ENCODE measurements around the gene YIPF5.

The YIPF5 gene

DNA sequence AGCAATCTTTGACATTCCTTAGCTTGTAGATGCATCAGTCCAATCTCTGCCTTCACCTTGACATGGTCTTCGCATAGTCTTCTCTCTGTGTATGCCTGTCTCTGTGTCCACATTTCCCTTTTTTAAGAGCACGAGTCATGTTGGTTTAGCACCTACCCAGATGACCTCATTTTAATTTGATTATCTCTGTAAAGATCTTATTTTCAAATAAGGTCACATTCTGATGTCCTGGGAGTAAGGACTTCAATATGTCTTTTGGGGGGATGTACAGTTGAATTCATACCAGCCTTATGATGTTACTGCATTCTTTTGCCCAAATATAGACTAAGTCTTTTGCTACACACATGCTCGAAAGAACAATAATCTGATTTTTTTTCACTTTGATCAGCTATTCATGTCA lies 7.1 kb upstream of the YIPF5 start:
- DNase-seq, result no peak

DNA sequence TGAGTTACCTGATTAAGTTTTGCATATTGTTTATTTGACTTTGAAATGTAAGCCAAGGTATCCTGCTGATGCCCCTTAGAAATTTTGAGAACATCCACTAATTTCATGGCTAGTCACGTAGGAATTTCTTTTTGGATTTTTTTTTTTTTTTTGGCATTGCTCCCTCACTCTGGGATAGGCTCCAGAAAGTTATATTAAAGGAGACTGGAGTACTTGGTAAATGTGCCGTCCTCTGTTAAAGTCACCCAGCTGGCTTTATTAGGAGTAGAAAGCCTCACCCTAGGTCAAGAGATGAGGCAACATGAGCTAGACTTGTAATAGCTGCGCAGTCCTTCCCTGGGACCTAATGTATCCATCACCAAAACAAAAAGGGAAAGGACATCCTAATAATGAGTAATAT lies 3.3 kb upstream of the YIPF5 start:
- DNase-seq, result no peak

DNA sequence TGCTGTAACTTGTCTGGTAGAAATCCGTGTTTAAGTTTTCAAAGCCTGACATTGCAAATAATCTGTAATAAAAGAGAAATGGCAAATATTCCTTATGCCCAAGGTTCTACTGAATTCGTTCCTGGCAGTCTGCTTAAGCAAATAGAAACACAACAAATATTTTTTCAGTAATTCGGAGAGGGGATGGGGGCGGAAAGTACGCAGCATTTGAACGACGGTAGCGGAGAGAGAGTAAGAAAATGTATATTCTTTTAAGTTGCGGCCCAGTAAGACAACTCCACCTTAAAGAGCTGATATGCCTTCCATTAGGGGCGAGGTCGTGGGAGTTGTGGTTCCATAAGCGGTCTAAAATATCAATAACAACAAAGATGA lies 569 bp downstream of the YIPF5 start:
- no peak for DNase-seq

DNA sequence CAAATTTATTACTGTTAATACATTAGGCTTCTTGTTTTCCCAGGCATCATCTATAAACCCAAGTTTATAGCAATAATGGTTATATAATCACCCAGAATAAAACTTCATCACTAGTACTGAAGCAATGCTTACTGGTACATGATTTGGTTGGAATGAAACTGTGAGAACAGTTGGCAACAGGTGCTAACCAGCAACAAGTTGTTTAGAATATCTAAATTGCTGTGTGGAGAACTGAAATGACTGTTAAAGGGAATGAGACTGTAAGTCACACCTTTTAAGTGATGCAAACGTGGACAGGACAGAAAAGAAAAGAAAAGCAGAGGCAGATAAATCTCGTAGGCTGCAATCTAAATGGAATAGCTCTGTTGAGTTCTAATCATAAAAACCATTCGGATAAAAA lies 2.5 kb downstream of the YIPF5 start:
- no peak for DNase-seq

DNA sequence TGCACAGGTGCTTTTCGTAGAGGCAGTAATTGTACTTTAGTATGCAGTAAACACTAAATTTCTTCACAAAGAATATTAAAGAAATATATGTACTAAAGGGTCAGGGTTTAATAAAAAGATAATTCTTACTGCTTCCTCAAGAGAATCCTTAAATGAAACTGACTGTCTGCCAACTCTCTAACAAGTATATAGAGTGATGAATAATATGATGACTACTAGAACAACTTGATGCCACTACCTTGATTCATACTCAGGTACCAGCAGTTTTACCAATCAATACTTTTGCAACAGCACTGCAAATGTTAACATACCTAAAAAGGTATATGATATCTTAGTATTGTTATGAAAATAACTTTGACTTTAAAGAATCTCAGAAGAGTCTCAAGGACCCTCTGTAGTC lies 3.8 kb downstream of the YIPF5 start:
- no peak for DNase-seq

DNA sequence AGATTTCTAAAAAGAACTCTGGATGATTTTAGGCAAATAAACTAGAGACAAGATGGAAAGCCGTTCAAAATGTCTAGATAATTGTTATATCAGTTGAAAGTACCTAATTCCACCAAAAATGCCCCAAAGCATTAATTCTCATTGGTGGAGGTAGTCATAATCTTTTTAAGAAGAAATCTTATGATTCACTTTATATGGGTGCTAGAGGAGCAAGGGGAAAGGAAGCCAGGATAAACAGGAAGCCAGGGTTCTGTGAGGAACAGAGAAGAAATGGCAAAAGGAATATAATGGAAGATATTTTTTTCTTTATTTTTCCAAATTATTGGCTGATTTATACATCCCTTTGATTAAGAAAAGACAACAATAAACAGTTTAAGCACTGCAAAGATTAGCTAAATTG lies 7.8 kb downstream of the YIPF5 start:
- no peak for DNase-seq

DNA sequence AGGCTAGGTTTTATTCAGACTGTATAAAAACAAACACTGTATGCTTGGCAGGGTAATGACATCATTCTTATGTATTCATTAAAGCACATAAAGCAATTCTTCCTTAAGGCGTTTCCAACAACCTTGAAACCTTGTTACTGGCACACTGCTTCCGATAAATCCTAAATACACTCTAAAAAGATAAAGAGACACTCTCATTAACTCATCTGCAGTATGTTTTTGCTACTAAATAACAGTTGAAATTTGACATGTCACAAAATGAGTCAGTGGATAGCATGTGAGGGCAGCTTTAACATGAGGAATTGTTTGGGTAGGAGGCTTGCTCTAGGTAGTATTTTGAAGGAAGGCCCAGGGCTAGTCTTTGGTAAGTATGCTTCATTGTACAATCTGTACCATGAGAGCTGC lies 13.7 kb downstream of the YIPF5 start:
- no peak for DNase-seq

DNA sequence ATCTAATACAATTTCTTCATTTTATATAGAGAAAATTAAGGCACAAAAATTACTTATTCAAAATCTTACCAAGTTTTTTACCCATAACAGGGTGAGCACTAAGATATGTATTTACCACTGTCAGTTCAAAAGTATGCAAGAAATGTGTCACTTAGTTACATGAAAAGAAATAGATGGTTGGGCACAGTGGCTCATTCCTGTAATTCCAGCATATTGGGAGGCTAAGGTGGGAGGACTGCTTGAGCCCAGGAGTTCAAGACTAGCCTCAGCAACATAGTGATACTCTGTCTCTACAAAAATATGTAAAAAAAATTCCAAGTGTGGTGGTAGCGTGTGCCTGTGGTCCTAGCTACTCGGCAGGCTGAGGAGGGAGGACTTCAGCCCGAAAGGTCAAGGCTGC lies 19.4 kb downstream of the YIPF5 start:
- DNase-seq, result no peak

DNA sequence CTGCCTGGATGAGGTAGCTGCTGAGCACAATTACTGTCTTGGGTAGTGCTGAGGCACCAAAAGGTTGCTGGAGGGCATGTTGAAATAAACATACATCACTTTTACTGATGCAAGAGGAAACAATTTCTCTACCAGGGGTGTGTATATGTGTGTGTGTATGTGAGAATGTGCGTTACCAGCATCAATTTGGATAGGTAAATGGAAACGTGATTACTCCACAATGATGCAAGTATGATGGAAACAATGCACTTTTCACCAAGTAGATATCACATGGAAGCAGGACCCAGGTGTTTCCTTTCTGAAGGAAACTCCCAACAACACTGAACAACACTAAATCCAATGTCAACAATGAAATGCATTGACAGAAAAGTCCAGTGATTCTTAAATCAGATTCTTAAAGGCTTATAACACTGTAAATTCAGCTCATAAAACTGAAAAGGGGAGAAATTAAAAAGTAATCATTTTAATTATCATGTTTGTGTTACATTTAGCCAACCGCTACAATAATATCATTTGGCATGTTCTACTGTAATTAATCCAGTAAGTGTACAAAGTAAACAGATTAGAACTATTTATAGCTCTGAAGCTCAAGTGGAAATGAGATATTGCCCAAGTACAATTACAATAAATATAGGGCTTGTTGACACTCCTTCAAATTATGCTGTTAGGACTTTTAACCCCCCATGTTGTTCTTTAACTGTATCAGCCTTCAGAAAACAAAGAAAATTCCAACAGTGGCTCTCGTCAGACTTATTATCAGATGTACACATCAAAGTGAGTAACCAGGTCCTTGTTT lies 25.3 kb downstream of the YIPF5 start:
- no peak for DNase-seq

DNA sequence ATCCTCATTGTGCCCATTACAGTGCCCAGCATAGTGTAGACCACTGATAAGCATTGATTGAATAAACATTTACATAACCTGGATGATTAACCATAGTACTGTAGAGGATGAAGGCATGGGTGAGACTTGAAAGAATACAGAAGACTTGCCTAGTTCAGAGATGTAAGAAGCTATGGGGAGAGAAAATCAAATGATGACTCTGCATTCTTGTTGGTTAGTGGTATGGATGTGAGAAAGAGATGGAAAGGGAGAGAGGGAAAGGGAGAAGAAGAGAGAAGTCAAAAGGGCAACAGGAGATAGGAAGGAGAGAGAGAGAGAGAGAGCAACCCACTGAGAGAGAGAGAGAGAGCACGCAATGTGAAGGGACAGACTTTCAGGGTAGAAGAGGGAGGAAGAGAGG lies 26.8 kb downstream of the YIPF5 start:
- DNase-seq, result no peak

DNA sequence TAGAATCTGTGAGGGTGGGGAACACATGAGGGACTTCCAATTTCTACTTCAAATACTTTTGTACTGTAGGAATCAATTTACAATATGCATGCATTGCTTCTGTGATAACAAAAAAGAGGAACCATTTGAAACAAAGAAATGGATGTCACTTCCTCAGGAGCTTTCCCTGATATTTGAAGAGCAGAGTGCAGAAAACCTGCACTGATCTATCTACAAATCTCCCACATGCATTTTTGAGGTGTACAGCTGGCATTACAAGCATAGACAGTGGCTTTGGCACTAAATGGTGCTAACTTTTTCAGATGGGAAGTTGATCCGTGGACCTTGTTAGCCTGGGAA lies 27.7 kb downstream of the YIPF5 start:
- no peak for DNase-seq

DNA sequence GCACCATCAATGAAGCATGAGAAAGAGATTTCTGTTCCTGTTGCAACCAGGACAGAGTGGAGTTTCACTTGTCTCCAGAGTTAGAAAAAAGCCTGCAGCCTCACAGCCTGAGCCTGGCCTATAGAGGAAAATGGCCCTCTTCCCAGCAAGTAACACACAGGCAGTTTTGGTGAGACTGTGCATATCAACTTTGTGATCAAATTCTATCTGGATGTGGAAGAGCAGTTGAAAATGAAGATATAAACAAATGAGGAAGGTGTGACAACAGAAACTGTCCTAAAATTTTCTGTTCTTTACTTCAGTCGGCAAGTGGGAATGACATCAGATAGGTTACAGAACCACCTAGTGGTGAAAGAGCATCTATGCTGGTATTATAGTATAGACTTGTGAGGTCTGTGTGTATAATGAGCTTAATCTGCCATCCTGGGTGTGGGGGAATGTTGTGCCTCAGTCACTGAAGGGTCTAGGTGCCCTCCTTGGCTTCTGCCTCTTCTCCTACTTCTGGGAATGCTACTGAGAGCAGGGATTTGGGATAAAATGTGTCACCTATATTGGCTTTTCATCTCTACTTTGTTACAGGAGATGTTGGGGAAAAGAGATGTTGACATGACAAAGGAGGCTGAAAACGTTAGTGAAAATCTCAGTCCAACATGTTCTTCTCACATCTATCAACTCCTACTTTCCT lies 28.2 kb downstream of the YIPF5 start:
- no peak for DNase-seq

DNA sequence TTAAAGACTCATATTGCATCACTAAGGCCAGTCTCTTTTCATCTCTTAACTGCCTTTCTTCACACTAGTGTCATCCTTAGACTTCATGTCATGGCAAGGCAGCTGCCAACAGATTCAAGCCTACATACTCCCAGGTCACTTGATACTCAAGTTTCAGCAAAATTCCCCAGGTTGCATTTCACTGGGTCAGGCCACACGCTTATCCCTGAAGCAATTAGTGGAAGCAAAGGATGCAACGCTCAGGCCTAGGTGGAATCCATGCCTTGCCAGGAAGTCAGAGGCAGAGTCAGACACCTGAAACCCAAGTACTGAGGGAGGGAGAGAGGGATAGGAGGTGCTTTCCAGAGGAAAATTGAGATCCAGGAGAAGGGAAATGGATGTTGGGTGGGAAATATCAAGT lies 28.9 kb downstream of the YIPF5 start:
- DNase-seq, result no peak

DNA sequence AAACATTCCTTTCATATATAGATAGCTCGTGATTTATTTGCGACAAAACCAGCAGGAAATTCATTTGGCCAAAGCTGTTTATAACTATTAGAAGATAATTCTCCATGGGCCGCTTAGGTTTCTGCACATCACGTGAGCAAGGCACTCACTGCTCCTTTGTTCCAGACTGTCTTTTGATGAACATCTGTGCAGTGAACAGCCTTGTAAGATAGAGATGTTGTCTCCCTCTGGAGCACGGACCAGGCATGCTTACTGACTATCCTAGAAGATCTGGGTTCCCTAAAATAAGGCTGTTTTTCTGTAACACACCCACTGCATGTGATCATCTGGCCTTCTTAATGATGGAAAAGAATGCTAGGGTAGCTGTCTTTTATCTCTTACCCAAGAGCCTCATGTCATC lies 30.9 kb downstream of the YIPF5 start:
- DNase-seq, result no peak

DNA sequence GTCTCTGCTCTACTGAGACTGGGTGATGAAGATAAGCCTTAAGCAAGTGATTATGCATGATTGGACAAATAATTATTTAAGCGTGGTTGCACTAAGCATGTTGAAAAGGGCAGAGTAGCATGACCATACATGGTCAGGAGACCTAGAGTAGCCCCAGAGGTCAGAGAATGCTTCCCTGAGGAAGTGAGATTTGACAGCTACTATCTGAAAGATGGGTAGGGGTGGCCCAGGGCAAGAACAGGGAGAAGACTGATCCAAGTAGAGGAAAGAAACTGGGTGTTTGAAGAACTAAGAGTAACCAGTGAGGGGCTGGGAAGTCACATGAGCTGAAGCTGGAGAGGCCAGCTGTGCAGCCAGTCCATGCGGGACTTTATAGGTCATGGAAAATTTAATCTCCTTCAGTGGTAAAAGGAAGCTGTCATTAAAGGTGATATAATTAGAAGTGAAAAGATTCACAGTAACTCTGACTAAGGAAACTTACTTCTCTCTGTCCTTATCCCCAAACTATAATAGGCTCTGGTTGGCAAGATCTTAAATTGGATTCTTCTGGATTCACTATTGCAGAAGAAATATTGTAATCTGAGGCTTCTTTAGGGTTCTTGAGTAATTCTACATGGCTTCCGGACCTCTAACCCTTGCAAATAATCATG lies 35.2 kb downstream of the YIPF5 start:
- DNase-seq, result no peak

DNA sequence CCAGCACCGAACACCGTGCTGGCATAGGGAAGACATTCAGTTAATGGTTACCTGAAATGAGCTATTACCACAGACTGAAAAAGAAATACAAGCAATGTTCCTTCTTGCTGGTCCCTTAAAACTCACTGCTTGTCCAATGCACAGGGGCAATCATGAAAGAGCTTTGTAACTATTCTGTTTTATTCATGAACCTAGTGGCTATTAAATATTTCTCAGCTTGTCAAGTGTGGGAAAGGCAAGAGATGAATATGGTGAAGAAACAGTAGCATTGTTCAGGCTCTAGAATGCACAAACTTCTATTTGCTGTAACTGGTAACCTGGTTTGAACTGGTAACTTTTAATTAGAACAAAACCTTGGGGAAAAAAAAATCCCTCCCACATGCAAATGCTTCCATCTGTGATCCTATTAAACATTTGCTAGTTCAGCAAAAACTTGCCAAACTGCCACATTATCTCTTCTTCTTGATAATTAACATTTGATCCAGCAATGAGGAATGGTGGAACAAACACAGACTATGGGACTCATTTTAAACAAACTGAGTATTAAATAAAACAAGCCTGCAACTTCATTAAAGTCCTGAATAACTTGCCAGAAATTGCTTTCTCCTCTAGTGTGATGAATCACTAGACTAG lies 36.1 kb downstream of the YIPF5 start:
- no peak for DNase-seq

DNA sequence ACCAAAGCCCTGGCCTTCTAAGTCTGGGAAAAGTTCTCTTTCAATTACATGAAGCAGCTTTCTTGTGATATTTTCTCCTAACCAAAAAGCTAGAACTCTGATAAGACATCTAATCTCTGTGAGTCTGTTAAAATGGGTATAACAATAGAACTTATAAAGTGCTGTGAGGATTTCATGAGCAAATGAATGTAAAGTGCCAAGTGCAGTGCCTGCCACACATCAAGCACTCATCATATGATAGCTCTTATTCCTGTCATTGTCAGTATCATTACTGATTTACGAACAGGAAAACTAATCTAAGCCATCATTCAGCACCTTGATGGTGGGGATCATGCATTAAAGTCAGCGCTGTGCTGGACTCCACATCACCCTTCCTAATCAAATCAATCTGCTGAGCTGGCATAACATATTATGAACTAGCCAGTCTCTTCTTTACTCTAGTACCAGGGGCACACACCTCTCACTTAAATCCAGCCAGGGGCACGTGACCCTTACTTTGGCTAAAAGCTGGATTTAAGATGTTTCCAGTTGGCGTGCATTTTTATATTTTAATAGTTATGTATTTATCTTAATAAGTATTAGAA lies 37.3 kb downstream of the YIPF5 start:
- DNase-seq, result no peak

DNA sequence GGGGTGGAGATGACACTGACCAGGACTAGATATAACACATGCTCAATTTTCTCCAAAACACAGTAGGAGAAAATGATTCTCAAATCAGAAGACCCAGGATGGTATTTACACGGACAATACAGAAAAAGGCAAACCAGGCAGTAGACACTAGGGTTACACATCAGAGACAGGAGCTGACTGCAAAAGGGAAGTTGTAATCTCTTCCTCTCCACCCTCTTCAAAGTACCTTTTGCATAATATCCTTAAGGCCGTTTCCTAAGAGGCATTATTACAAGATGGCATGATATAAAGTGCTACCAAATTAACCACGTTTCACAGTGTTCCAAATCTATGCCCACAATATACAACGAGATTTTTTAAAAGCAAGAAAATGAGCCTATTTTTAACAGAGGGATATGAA lies 39.2 kb downstream of the YIPF5 start:
- DNase-seq, result no peak

DNA sequence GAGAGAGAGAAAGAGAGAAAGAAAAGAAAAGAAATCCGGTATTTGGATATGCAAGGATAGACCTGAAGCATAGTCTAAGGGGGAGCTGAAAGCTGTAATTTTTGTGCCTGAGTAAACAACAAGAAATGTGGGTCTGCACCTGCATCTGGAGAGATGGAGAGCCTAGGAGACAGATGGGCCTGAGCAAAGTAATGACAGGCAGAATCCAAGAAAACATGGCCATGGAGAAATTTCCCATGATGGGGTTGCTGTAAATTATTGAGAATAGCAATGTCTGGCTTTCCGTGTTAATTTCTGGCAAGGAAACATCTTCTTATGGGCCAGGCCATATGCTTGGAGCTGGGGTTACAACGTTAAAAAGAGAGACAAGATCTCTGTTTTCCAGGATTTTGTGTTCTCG lies 40.2 kb downstream of the YIPF5 start:
- DNase-seq, result no peak

DNA sequence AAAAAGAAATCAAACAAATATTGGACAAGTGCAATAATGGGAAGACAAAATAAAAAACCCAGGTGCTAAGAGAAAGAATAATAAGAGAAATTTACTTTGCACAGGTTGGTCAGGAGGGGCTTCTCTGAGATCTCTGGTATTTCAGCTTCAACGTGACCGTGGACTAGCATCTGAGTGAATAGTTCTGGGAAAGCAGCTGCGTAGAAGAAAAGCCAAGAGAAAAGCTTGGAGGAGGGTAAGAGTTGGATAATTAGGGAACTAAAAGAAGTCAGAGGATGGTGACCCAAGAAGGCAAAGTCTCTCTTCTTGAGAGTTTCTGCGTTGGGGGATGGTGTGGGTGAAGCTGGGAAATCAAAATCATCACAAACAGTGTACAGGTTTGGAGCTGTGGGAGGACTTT lies 41.6 kb downstream of the YIPF5 start:
- DNase-seq, result no peak

DNA sequence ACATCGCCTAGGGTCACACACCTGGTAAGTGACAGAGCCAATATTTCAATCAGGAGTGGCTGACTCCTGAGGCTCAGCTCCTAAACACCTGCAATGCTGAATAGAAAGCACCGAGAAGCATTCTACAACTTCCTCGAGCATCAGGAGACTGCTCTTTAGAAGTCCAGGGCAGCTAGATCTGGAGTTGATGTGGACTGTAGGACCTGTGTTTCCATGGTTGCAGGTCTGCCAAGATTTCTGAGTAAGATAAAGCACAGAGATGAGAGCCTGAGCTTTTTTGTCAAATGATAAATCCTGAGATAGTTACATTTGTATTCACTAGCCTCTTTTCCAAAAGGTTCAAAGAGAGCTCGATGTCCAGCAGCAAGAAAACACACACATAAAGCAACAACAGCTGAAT lies 43.8 kb downstream of the YIPF5 start:
- no peak for DNase-seq

DNA sequence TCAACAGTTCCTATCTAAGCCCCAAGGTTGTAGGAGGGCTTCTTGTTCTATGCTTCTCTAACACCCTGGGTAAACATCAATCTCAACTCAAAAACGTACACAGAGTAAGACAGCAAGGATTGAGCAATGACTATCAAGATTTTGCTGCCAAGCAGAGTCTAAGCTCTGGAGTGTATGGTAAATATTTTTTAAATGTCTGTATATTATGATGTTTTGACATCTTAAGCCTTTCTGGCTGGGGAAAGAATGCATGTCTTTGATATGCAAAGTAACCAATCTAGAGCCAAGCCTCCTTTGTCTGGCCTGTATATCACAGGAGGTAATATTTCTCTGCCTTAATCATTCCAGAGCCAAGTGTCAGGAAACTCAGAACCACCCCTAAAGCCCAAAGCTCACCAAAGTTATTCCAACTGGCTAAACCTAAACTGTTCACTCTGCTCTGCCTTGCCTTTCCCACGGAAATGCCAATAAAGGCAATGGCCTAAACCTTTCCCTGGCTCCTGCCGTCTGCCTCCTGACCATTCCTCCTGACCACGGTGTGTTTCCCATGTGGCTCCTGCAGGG lies 45.2 kb downstream of the YIPF5 start:
- no peak for DNase-seq

DNA sequence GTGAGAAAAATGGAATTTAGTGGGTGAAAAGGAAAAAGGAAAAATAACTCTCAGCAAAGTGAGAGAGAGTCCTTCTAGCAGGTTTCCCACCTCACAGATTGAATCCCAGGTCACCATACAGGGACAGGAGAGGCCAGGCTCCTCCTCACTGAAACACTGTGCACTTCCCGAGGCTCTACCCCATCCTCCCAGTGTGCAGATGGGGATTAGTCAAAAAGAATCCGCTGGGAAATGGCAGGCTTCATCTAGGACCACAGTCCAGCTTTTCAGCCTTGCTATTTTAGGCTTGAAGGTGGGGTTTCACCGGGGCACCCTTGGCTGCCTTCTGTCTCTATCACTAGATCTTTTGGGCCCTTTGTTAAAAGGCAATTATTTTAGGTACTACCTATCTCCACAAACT lies 47.8 kb downstream of the YIPF5 start:
- no peak for DNase-seq

Measured in NK-92 treated with Interleukin-12 subunit alpha and Interleukin-12 subunit beta, amount 100 ng/mL, for 24 hours (cell line).